HEK293 (cell line): Measurements from ENCODE around the gene APOBEC4.

Experiments used
- CTCF ChIA-PET: fragments of 350-600 bp; formaldehyde crosslinking; extraction: SDS; loops from one replicate; lab custom pipeline; 2021; ENCODE audit warnings: antibody characterized with exemption; lab: Yijun Ruan, JAX
- POLR2A ChIA-PET: fragments of 300-600 bp; formaldehyde crosslinking; extraction: SDS; loops from one replicate; lab custom pipeline; 2020; ENCODE audit warnings: antibody characterized with exemption, inconsistent platforms; lab: Yijun Ruan, JAX
- H3K27ac ChIP-seq: fragments of 200-500 bp; sonication (Bioruptor generic); 2 replicates; pipeline ENCODE4 v1.5.1; 2014; ENCODE audit warnings: low read depth, low read length, control low read depth, inconsistent platforms; ENCODE audit errors: extremely low read depth
- H3K36me3 ChIP-seq, 2 experiments: fragments of 200-500 bp in 1 of 2; sonication (Bioruptor generic) in 1 of 2; 1 replicate in 1 of 2; 2 replicates in 1 of 2; pipeline ENCODE4 v1.5.1; 2014 to 2017; ENCODE audit warnings: inconsistent platforms in 2 of 2, low read length in 2 of 2; ENCODE audit not compliant: control insufficient read depth in 2 of 2, insufficient read depth in 1 of 2
- H3K4me1 ChIP-seq: fragments of 200-500 bp; sonication (Bioruptor generic); 2 replicates; pipeline ENCODE4 v1.5.1; 2014; ENCODE audit warnings: mild to moderate bottlenecking, low read length, inconsistent platforms; ENCODE audit not compliant: control insufficient read depth, insufficient read depth
- H3K4me3 ChIP-seq: 2 replicates; pipeline ENCODE4 v1.5.1; 2011; ENCODE audit warnings: low read depth, mild to moderate bottlenecking, control low read depth, low read length, moderate library complexity
- H3K9me3 ChIP-seq: fragments of 200-500 bp; sonication (Bioruptor generic); 2 replicates; pipeline ENCODE4 v1.5.1; 2014; ENCODE audit warnings: low read depth, low read length, inconsistent platforms; ENCODE audit not compliant: control insufficient read depth, insufficient read depth
- RBAK ChIP-seq: fragments of 450-650 bp; formaldehyde crosslinking; IDR thresholded peaks from 2 replicates; pipeline ENCODE4 v1.5.1; 2016; ENCODE audit warnings: missing biosample characterization, missing genetic modification characterization
- SCRT2 ChIP-seq: fragments of 450-650 bp; formaldehyde crosslinking; IDR thresholded peaks from 2 replicates; pipeline ENCODE4 v1.5.1; 2016; ENCODE audit warnings: missing biosample characterization, missing genetic modification characterization
- ZBTB49 ChIP-seq: fragments of 450-650 bp; formaldehyde crosslinking; IDR thresholded peaks from 2 replicates; pipeline ENCODE4 v1.5.1; 2016; ENCODE audit warnings: missing biosample characterization, missing genetic modification characterization, low read depth
- ZNF433 ChIP-seq: fragments of 450-650 bp; formaldehyde crosslinking; IDR thresholded peaks from 2 replicates; pipeline ENCODE4 v1.5.1; 2016; ENCODE audit warnings: missing biosample characterization, missing genetic modification characterization, low read depth
- ZNF449 ChIP-seq: fragments of 450-650 bp; formaldehyde crosslinking; IDR thresholded peaks from 2 replicates; pipeline ENCODE4 v1.5.1; 2017; ENCODE audit warnings: missing biosample characterization, mild to moderate bottlenecking, missing genetic modification characterization, moderate library complexity
- ZNF48 ChIP-seq: fragments of 450-650 bp; formaldehyde crosslinking; IDR thresholded peaks from 2 replicates; pipeline ENCODE4 v1.5.1; 2016; ENCODE audit warnings: missing biosample characterization, missing genetic modification characterization
- ZNF777 ChIP-seq: fragments of 450-650 bp; formaldehyde crosslinking; IDR thresholded peaks from 2 replicates; pipeline ENCODE4 v1.5.1; 2017; ENCODE audit warnings: missing biosample characterization, missing genetic modification characterization, borderline replicate concordance
- ZNF830 ChIP-seq: fragments of 450-650 bp; IDR thresholded peaks from 2 replicates; pipeline ENCODE4 v1.5.0; 2018; ENCODE audit warnings: missing biosample characterization, missing genetic modification characterization, low read depth, mild to moderate bottlenecking, moderate library complexity
- TF ChIP-seq, protein P1 (sequence below): fragments of 450-650 bp; formaldehyde crosslinking; IDR thresholded peaks from 2 replicates; pipeline ENCODE4 v1.5.1; 2016; ENCODE audit warnings: missing biosample characterization, missing genetic modification characterization
- TF ChIP-seq, protein P2 (sequence below): fragments of 450-650 bp; formaldehyde crosslinking; IDR thresholded peaks from 2 replicates; pipeline ENCODE4 v1.5.1; 2016; ENCODE audit warnings: missing biosample characterization, missing genetic modification characterization

APOBEC4 gene

GRCh38 chr1:183699616-183700160, 46.6 kb upstream of the APOBEC4 start:
- no peak overlapping the region for H3K27ac ChIP-seq
- H3K4me1 ChIP-seq, result no peaks in the 10 kb centered on the region
- ChIA-PET POLR2A (no interaction called here), CTCF (interaction anchor here (0.7 to 1.7 kb wide), 5 partner anchors 14 to 216 kb away, joined by 3 to 7 read pairs (median 4); no protein-coding TSS in a partner anchor)
- TF ChIP-seq ZNF433 (no peak), ZNF48 (tag by site-specific recombination) (no peak), ZNF830 (tag by site-specific recombination) (no peak)
- TF ChIP-seq, protein P1, sequence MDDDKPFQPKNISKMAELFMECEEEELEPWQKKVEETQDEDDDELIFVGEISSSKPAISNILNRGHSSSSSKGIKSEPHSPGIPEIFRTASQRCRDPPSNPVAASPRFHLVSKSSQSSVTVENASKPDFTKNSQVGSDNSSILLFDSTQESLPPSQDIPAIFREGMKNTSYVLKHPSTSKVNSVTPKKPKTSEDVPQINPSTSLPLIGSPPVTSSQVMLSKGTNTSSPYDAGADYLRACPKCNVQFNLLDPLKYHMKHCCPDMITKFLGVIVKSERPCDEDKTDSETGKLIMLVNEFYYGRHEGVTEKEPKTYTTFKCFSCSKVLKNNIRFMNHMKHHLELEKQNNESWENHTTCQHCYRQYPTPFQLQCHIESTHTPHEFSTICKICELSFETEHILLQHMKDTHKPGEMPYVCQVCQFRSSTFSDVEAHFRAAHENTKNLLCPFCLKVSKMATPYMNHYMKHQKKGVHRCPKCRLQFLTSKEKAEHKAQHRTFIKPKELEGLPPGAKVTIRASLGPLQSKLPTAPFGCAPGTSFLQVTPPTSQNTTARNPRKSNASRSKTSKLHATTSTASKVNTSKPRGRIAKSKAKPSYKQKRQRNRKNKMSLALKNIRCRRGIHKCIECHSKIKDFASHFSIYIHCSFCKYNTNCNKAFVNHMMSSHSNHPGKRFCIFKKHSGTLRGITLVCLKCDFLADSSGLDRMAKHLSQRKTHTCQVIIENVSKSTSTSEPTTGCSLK (tag by site-specific recombination), result no peak
- TF ChIP-seq, protein P2, sequence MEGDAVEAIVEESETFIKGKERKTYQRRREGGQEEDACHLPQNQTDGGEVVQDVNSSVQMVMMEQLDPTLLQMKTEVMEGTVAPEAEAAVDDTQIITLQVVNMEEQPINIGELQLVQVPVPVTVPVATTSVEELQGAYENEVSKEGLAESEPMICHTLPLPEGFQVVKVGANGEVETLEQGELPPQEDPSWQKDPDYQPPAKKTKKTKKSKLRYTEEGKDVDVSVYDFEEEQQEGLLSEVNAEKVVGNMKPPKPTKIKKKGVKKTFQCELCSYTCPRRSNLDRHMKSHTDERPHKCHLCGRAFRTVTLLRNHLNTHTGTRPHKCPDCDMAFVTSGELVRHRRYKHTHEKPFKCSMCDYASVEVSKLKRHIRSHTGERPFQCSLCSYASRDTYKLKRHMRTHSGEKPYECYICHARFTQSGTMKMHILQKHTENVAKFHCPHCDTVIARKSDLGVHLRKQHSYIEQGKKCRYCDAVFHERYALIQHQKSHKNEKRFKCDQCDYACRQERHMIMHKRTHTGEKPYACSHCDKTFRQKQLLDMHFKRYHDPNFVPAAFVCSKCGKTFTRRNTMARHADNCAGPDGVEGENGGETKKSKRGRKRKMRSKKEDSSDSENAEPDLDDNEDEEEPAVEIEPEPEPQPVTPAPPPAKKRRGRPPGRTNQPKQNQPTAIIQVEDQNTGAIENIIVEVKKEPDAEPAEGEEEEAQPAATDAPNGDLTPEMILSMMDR, result no peak
- H3K4me3 ChIP-seq, result no peak overlapping the region
- no peaks in the 10 kb centered on the region for H3K9me3 ChIP-seq
- H3K36me3 ChIP-seq, result no peaks in the 10 kb centered on the region

GRCh38 chr1:183697814-183698590, 44.9 kb upstream of the APOBEC4 start:
- Histone ChIP-seq H3K27ac (no peak overlapping the region), H3K4me1 (no peaks in the 10 kb centered on the region), H3K4me3 (no peak overlapping the region), H3K36me3 (no peaks in the 10 kb centered on the region)
- POLR2A ChIA-PET, result no interaction called here
- no peak for TF ChIP-seq ZNF777
- 0 out of 2 replicates have a peak, but pooled peaks have one; percentile 13 for TF ChIP-seq SCRT2
- peak; percentile 59 for TF ChIP-seq ZNF449 (tag by site-specific recombination)
- TF ChIP-seq ZBTB49 (tag by site-specific recombination), result no peak
- TF ChIP-seq, all 188 proteins: peak for 2
- CTCF ChIA-PET, result no interaction called here
- no peaks in the 10 kb centered on the region for H3K9me3 ChIP-seq

DNA sequence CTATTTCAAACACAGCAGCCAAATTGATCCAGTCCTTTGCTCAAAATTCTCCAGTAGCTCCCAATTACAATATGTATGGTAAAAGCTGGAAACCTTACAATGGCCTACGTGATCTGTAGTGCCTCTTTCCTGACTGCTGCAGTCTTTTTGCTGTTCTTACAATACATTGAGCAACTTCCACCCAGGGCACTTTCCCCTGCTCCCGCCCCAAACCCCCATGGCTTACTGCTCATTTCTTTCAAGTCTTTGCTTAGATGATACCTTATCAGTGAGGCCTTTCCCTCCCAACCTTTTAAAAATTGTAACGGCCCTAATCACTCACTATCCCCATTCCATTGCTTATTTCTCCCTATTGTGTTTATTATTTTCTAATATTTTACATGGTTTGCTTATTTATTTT, 43.9 kb upstream of the APOBEC4 start:
- H3K9me3 ChIP-seq, result no peaks in the 10 kb centered on the region
- TF ChIP-seq RBAK, result no peak
- no peak overlapping the region for H3K27ac ChIP-seq
- H3K4me1 ChIP-seq, result no peaks in the 10 kb centered on the region
- POLR2A ChIA-PET, result no interaction called here
- no peaks in the 10 kb centered on the region for H3K36me3 ChIP-seq
- H3K4me3 ChIP-seq, result no peak overlapping the region
- CTCF ChIA-PET, result no interaction called here
